ENCODE results near the gene LEKR1.

The LEKR1 gene

GRCh38 chr3:156787001-156787400, 39.2 kb upstream of the LEKR1 start:
- no peak overlapping the region for H3K27ac ChIP-seq
- H3K9me3 ChIP-seq (ENCODE audit: severe bottlenecking), result no peaks in the 10 kb centered on the region
- peak; percentile 58 for DNase-seq
- no peaks in the 10 kb centered on the region for H3K27me3 ChIP-seq (ENCODE audit: insufficient read depth, low read depth, severe bottlenecking)
- no peaks in the 10 kb centered on the region for H3K36me3 ChIP-seq
- no peak for TF ChIP-seq CTCF (IDR thresholded peaks at IDR 0.05; ENCODE audit: low read depth, low read length)
- no peak overlapping the region for H3K4me3 ChIP-seq (ENCODE audit: low read depth, low read length)

GRCh38 chr3:156787926-156788663, 38.1 kb upstream of the LEKR1 start:
- Histone ChIP-seq H3K27me3 (ENCODE audit: insufficient read depth, low read depth, severe bottlenecking) (no peaks in the 10 kb centered on the region), H3K36me3 (no peaks in the 10 kb centered on the region), H3K27ac (no peak overlapping the region), H3K4me3 (ENCODE audit: low read depth, low read length) (no peak overlapping the region), H3K9me3 (ENCODE audit: severe bottlenecking) (no peaks in the 10 kb centered on the region)
- DNase-seq, result no peak
- no peak for TF ChIP-seq CTCF (IDR thresholded peaks at IDR 0.05; ENCODE audit: low read depth, low read length)

GRCh38 chr3:156788846-156789245, 37.3 kb upstream of the LEKR1 start:
- Histone ChIP-seq H3K9me3 (ENCODE audit: severe bottlenecking) (no peaks in the 10 kb centered on the region), H3K27ac (no peak overlapping the region), H3K4me3 (ENCODE audit: low read depth, low read length) (no peak overlapping the region), H3K27me3 (ENCODE audit: insufficient read depth, low read depth, severe bottlenecking) (no peaks in the 10 kb centered on the region), H3K36me3 (no peaks in the 10 kb centered on the region)
- no peak for TF ChIP-seq CTCF (IDR thresholded peaks at IDR 0.05; ENCODE audit: low read depth, low read length)
- DNase-seq, result no peak

- no peak overlapping the region for H3K4me3 ChIP-seq (ENCODE audit: low read depth, low read length)
- no peak for DNase-seq
- no peak overlapping the region for H3K27ac ChIP-seq
- no peaks in the 10 kb centered on the region for H3K36me3 ChIP-seq
- H3K9me3 ChIP-seq (ENCODE audit: severe bottlenecking), result no peaks in the 10 kb centered on the region
- TF ChIP-seq CTCF (IDR thresholded peaks at IDR 0.05; ENCODE audit: low read depth, low read length), result no peak
- no peaks in the 10 kb centered on the region for H3K27me3 ChIP-seq (ENCODE audit: insufficient read depth, low read depth, severe bottlenecking)
These were observed 36.0 kb upstream of the LEKR1 start for GRCh38 chr3:156790156-156790555.

- Histone ChIP-seq H3K27ac (no peak overlapping the region), H3K4me3 (ENCODE audit: low read depth, low read length) (no peak overlapping the region), H3K36me3 (no peaks in the 10 kb centered on the region), H3K9me3 (ENCODE audit: severe bottlenecking) (no peaks in the 10 kb centered on the region), H3K27me3 (ENCODE audit: insufficient read depth, low read depth, severe bottlenecking) (no peaks in the 10 kb centered on the region)
- TF ChIP-seq CTCF (IDR thresholded peaks at IDR 0.05; ENCODE audit: low read depth, low read length), result no peak
- no peak for DNase-seq
These were observed 34.0 kb upstream of the LEKR1 start for GRCh38 chr3:156792114-156792513.

- Histone ChIP-seq H3K4me3 (ENCODE audit: low read depth, low read length) (no peak overlapping the region), H3K36me3 (no peaks in the 10 kb centered on the region), H3K27ac (no peak overlapping the region), H3K9me3 (ENCODE audit: severe bottlenecking) (no peaks in the 10 kb centered on the region), H3K27me3 (ENCODE audit: insufficient read depth, low read depth, severe bottlenecking) (no peaks in the 10 kb centered on the region)
- TF ChIP-seq CTCF (IDR thresholded peaks at IDR 0.05; ENCODE audit: low read depth, low read length), result no peak
- DNase-seq, result no peak
These were observed 33.6 kb upstream of the LEKR1 start for GRCh38 chr3:156792536-156792935.

Data from WERI-Rb-1 (cell line).